ENCODE data around the gene OBSCN. TPM values are rescaled to one million over a fixed set of nuclear protein-coding genes. Genes with fewer than 3 reads are reported as not detected.

The OBSCN gene
- total RNA-seq, 1 experiment from 2014 or later, result 10.5 TPM

DNA sequence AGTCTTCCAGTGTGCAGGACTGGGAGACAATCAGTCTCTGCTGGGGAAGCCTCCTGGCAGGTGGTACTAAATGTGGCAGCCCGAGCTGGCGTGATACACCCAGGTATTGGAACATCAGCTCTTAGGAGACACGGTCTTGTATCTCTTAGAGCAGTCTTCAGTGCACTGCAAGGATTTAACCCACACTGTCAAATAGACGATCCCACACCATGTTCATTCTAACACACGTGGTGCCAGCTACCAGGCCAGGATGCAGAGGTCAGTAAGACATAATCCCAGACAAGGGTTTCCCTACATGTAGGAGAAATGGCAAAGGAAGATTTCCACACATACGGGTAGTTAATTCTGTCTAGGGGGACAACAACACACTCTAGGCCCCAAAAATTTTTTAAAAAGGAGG is 190.1 kb downstream of the OBSCN start:
- no peak for TF ChIP-seq POLR2AphosphoS5 (IDR thresholded peaks at IDR 0.05; ENCODE audit: low read depth, low read length)
- no peak for TF ChIP-seq SIN3A (IDR thresholded peaks at IDR 0.05; ENCODE audit: borderline replicate concordance, insufficient read depth, low read depth, low read length)
- TF ChIP-seq, protein P1, sequence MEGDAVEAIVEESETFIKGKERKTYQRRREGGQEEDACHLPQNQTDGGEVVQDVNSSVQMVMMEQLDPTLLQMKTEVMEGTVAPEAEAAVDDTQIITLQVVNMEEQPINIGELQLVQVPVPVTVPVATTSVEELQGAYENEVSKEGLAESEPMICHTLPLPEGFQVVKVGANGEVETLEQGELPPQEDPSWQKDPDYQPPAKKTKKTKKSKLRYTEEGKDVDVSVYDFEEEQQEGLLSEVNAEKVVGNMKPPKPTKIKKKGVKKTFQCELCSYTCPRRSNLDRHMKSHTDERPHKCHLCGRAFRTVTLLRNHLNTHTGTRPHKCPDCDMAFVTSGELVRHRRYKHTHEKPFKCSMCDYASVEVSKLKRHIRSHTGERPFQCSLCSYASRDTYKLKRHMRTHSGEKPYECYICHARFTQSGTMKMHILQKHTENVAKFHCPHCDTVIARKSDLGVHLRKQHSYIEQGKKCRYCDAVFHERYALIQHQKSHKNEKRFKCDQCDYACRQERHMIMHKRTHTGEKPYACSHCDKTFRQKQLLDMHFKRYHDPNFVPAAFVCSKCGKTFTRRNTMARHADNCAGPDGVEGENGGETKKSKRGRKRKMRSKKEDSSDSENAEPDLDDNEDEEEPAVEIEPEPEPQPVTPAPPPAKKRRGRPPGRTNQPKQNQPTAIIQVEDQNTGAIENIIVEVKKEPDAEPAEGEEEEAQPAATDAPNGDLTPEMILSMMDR (IDR thresholded peaks at IDR 0.05), result no peak
- no peak for TF ChIP-seq TCF7L2 (IDR thresholded peaks at IDR 0.05; ENCODE audit: low read depth, low read length)
- TF ChIP-seq REST (IDR thresholded peaks at IDR 0.05; ENCODE audit: insufficient read depth in 1 of 2, low read depth in 2 of 2, low read length in 1 of 2), result no peak
- ChIA-PET POLR2A (no interaction called here), CTCF (no interaction called here)
- Histone ChIP-seq H3K27ac (ENCODE audit: low read length) (no peak overlapping the region), H3K4me3 (ENCODE audit: low read depth in 2 of 2, low read length in 2 of 2) (no peak overlapping the region), H3K36me3 (ENCODE audit: control insufficient read depth, insufficient read depth, low read length) (peaks cover 3% of the 10 kb centered on the region; the same call in 1 of the 2 replicates), H3K4me1 (ENCODE audit: control insufficient read depth, insufficient read depth, low read length) (peaks cover 4% of the 10 kb centered on the region; the same call in 1 of the 2 replicates), H3K27me3 (ENCODE audit: control insufficient read depth, insufficient read depth, low read length) (no peaks in the 10 kb centered on the region), H3K9me3 (ENCODE audit: control insufficient read depth, insufficient read depth, low read depth, low read length) (no peaks in the 10 kb centered on the region)
- in situ Hi-C loops (cut with HindIII; ENCODE audit: low pct_unique_long_range_greater_than_20kb, low sequenced_read_pairs) (no loop called here), intact Hi-C loops (cut with micrococcal nuclease; ENCODE audit: unreplicated experiment) (no loop called here)
- ATAC-seq, result no peak
- BruUV-seq (replicated peaks), result no TSS peak
- no peak for DNase-seq (ENCODE audit: low read depth, low spot score)

DNA sequence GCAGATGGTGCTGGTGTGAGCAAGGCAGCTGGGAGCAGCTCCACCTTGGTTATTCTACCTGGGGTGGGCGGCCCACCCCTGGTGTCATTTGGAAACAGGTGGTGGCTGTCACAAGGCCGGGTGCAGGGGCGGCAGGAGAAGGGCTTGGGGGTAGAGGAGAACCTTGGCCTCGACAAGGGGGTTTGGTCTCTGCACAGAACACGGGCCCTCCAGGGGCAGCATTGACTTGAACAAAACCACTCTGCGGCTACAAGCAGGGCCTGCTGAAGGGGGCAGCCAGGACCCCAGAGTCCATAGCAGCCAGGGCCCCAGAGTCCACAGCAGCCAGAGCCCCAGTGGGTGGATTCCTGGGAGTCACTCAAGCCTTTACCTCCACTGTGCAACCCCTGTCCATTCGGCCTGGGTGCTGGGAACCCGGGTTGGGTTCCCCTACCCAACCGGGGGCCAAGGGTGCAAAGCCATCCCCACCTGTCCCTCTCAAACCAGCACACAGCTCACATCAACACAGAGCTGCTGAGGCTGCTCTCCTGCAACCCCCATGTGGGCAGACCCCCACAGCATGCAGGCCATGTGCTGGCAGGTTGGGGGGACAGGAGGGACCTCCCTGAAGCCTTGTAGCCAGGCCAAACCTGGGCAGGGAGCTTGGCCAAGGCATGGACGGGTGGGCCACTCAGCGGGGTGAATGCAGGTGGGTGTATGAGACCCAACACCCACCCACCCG is 191.1 kb downstream of the OBSCN start:
- Histone ChIP-seq H3K9me3 (ENCODE audit: control insufficient read depth, insufficient read depth, low read depth, low read length) (no peaks in the 10 kb centered on the region), H3K27ac (ENCODE audit: low read length) (no peak overlapping the region), H3K4me1 (ENCODE audit: control insufficient read depth, insufficient read depth, low read length) (peaks cover 4% of the 10 kb centered on the region; the same call in 1 of the 2 replicates), H3K36me3 (ENCODE audit: control insufficient read depth, insufficient read depth, low read length) (peaks cover 3% of the 10 kb centered on the region; the same call in 1 of the 2 replicates), H3K27me3 (ENCODE audit: control insufficient read depth, insufficient read depth, low read length) (no peaks in the 10 kb centered on the region), H3K4me3 (ENCODE audit: low read depth in 2 of 2, low read length in 2 of 2) (no peak overlapping the region)
- DNase-seq (ENCODE audit: low read depth, low spot score) (no peak), ATAC-seq (no peak)
- no TSS peak for BruUV-seq (replicated peaks)
- CTCF ChIA-PET, result no interaction called here
- in situ Hi-C loops (cut with HindIII; ENCODE audit: low pct_unique_long_range_greater_than_20kb, low sequenced_read_pairs) (no loop called here), intact Hi-C loops (cut with micrococcal nuclease; ENCODE audit: unreplicated experiment) (no loop called here)
- TF ChIP-seq REST (IDR thresholded peaks at IDR 0.05; ENCODE audit: insufficient read depth in 1 of 2, low read depth in 2 of 2, low read length in 1 of 2) (no peak), POLR2AphosphoS5 (IDR thresholded peaks at IDR 0.05; ENCODE audit: low read depth, low read length) (no peak), SIN3A (IDR thresholded peaks at IDR 0.05; ENCODE audit: borderline replicate concordance, insufficient read depth, low read depth, low read length) (no peak), TCF7L2 (IDR thresholded peaks at IDR 0.05; ENCODE audit: low read depth, low read length) (no peak)
- TF ChIP-seq, protein P1 (IDR thresholded peaks at IDR 0.05), result no peak
- POLR2A ChIA-PET, result no interaction called here
